DOHH2 (cell line): Measurements from ENCODE around the gene PTX3.
A peak's percentile ranks its signal among the peaks of the same experiment; 100 is the strongest.

Experiments used
- H3F3A ChIP-seq: fragments of 200-600 bp; sonication (generic), shearing (Covaris generic); 2 replicates; pipeline ENCODE4 v1.6.0; 2016; ENCODE audit warnings: antibody characterized with exemption, mild to moderate bottlenecking; ENCODE audit not compliant: control insufficient read depth, insufficient read depth
- H3K27ac ChIP-seq: fragments of 200-600 bp; sonication (generic); 2 replicates; pipeline ENCODE4 v1.5.1; 2014; ENCODE audit warnings: low read depth, mild to moderate bottlenecking, low read length, moderate library complexity
- H3K27me3 ChIP-seq: fragments of 200-600 bp; sonication (generic); 2 replicates; pipeline ENCODE4 v1.6.1; 2014; ENCODE audit warnings: mild to moderate bottlenecking, low read length, mixed read lengths; ENCODE audit not compliant: control insufficient read depth
- H3K36me3 ChIP-seq: fragments of 200-600 bp; sonication (generic); 2 replicates; pipeline ENCODE4 v1.6.1; 2014; ENCODE audit warnings: mild to moderate bottlenecking, low read length, moderate library complexity, mixed read lengths; ENCODE audit not compliant: control insufficient read depth
- H3K4me1 ChIP-seq: fragments of 200-600 bp; sonication (generic); 2 replicates; pipeline ENCODE4 v1.6.1; 2014; ENCODE audit warnings: mild to moderate bottlenecking, low read length, mixed read lengths; ENCODE audit not compliant: control insufficient read depth
- H3K4me2 ChIP-seq: fragments of 200-600 bp; sonication (generic); 2 replicates; pipeline ENCODE4 v1.6.0; 2014; ENCODE audit warnings: mild to moderate bottlenecking, low read length, moderate library complexity
- H3K4me3 ChIP-seq: fragments of 200-600 bp; sonication (generic); 2 replicates; pipeline ENCODE4 v1.5.1; 2014; ENCODE audit warnings: mild to moderate bottlenecking, low read length, mixed read lengths
- H3K79me2 ChIP-seq: fragments of 200-600 bp; sonication (generic); 2 replicates; pipeline ENCODE4 v1.6.1; 2014; ENCODE audit warnings: mild to moderate bottlenecking, low read length, mixed read lengths; ENCODE audit not compliant: control insufficient read depth
- H3K9me2 ChIP-seq: fragments of 200-600 bp; sonication (generic); replicated peaks from 2 replicates; pipeline ENCODE4 v1.6.1; 2014; ENCODE audit warnings: mild to moderate bottlenecking, low read length, mixed read lengths; ENCODE audit not compliant: control insufficient read depth
- H3K9me3 ChIP-seq: fragments of 200-600 bp; sonication (generic); 2 replicates; pipeline ENCODE4 v1.6.1; 2014; ENCODE audit warnings: antibody characterized with exemption, low read length, mixed read lengths; ENCODE audit not compliant: control insufficient read depth, insufficient read depth
- H4K20me1 ChIP-seq: fragments of 200-600 bp; sonication (generic); 2 replicates; pipeline ENCODE4 v1.6.0; 2014; ENCODE audit warnings: low read depth, mild to moderate bottlenecking, antibody characterized with exemption, low read length, moderate library complexity; ENCODE audit not compliant: control insufficient read depth, insufficient read depth
- CTCF ChIP-seq: fragments of 200-600 bp; sonication (generic); IDR thresholded peaks from one replicate; pipeline ENCODE4 v1.5.1; 2014; ENCODE audit warnings: antibody characterized with exemption, mild to moderate bottlenecking, low read depth, low read length; ENCODE audit not compliant: poor library complexity, severe bottlenecking
- EZH2phosphoT487 ChIP-seq: fragments of 200-600 bp; sonication (generic); IDR thresholded peaks from 2 replicates; pipeline ENCODE4 v1.6.1; 2017; ENCODE audit warnings: borderline replicate concordance, mild to moderate bottlenecking, antibody characterized with exemption, low read length, moderate library complexity, mixed read lengths

Gene PTX3

GRCh38 chr3:157445857-157446256 lies 9.2 kb downstream of the PTX3 start:
- H3K79me2 ChIP-seq: no peaks in the 10 kb centered on the region
- H3K9me2 ChIP-seq: no peaks in the 10 kb centered on the region
- TF ChIP-seq EZH2phosphoT487 (no peak), CTCF (no peak)
- no peak overlapping the region for H3K4me2 ChIP-seq
- no peak overlapping the region for H3K27ac ChIP-seq
- no peak overlapping the region for H3K4me3 ChIP-seq
- no peaks in the 10 kb centered on the region for H4K20me1 ChIP-seq
- peaks cover 5% of the 10 kb centered on the region for H3K27me3 ChIP-seq
- H3F3A ChIP-seq: no peaks in the 10 kb centered on the region
- no peaks in the 10 kb centered on the region for H3K36me3 ChIP-seq
- no peaks in the 10 kb centered on the region for H3K9me3 ChIP-seq
- H3K4me1 ChIP-seq: no peaks in the 10 kb centered on the region

- Histone ChIP-seq H3K4me1 (no peaks in the 10 kb centered on the region), H3K27ac (no peak overlapping the region), H3K27me3 (peaks cover 5% of the 10 kb centered on the region), H3K9me2 (no peaks in the 10 kb centered on the region), H3K36me3 (no peaks in the 10 kb centered on the region), H3K4me3 (no peak overlapping the region), H3K4me2 (no peak overlapping the region), H3F3A (no peaks in the 10 kb centered on the region), H4K20me1 (no peaks in the 10 kb centered on the region), H3K79me2 (no peaks in the 10 kb centered on the region), H3K9me3 (no peaks in the 10 kb centered on the region)
- TF ChIP-seq EZH2phosphoT487: no peak
- peak; percentile 23 for TF ChIP-seq CTCF
Measured at GRCh38 chr3:157447026-157447694, 10.5 kb downstream of the PTX3 start.

GRCh38 chr3:157452097-157452496 lies 15.4 kb downstream of the PTX3 start:
- no peaks in the 10 kb centered on the region for H3F3A ChIP-seq
- no peaks in the 10 kb centered on the region for H4K20me1 ChIP-seq
- H3K36me3 ChIP-seq: no peaks in the 10 kb centered on the region
- no peak overlapping the region for H3K27ac ChIP-seq
- H3K4me2 ChIP-seq: no peak overlapping the region
- no peaks in the 10 kb centered on the region for H3K9me2 ChIP-seq
- peaks cover 5% of the 10 kb centered on the region; the same call in 1 of the 2 replicates for H3K27me3 ChIP-seq
- H3K4me1 ChIP-seq: no peaks in the 10 kb centered on the region
- TF ChIP-seq EZH2phosphoT487 (0 out of 2 replicates have a peak, but pooled peaks have one; percentile 56), CTCF (no peak)
- no peaks in the 10 kb centered on the region for H3K9me3 ChIP-seq
- no peak overlapping the region for H3K4me3 ChIP-seq
- H3K79me2 ChIP-seq: no peaks in the 10 kb centered on the region
